Panc1 (cell line): ENCODE results near the gene PELI2.

ENCODE experiments used
- POLR2AphosphoS5 ChIP-seq: IDR thresholded peaks from 2 replicates; pipeline ENCODE4 v1.6.1; 2012; ENCODE audit warnings: mild to moderate bottlenecking, low read depth, low read length, moderate library complexity
- TCF7L2 ChIP-seq: IDR thresholded peaks from 2 replicates; pipeline ENCODE4 v1.6.1; 2011; ENCODE audit warnings: mild to moderate bottlenecking, low read depth, low read length, inconsistent platforms
- TF ChIP-seq, protein P1 (sequence below): fragments of 450-650 bp; IDR thresholded peaks from 2 replicates; pipeline ENCODE4 v1.5.1; 2017; ENCODE audit warnings: mild to moderate bottlenecking

DNA sequence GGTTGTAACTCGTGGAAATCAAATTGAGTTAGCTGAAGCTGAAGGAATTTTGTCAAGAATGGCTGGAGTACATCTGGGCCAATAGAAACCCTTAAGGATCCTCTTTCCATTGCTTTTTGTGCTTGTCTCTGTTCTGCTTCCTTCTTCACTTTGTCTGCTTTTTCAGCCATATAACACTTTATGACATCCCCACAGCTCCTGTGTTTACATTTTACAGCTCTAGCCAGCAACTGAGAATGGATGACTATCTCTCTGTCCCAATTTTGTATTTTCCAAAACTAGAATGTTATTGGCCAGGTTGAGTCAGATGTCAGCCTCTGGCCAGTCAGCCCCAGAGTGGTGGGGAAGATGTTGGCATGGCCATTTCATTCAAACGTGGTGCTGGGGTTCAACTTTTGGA lies 57.6 kb downstream of the PELI2 start:
- TF ChIP-seq, protein P1, sequence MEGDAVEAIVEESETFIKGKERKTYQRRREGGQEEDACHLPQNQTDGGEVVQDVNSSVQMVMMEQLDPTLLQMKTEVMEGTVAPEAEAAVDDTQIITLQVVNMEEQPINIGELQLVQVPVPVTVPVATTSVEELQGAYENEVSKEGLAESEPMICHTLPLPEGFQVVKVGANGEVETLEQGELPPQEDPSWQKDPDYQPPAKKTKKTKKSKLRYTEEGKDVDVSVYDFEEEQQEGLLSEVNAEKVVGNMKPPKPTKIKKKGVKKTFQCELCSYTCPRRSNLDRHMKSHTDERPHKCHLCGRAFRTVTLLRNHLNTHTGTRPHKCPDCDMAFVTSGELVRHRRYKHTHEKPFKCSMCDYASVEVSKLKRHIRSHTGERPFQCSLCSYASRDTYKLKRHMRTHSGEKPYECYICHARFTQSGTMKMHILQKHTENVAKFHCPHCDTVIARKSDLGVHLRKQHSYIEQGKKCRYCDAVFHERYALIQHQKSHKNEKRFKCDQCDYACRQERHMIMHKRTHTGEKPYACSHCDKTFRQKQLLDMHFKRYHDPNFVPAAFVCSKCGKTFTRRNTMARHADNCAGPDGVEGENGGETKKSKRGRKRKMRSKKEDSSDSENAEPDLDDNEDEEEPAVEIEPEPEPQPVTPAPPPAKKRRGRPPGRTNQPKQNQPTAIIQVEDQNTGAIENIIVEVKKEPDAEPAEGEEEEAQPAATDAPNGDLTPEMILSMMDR: no peak
- no peak for TF ChIP-seq POLR2AphosphoS5
- TF ChIP-seq TCF7L2: no peak
